ENCODE results near the gene MIF4GD.

DNA sequence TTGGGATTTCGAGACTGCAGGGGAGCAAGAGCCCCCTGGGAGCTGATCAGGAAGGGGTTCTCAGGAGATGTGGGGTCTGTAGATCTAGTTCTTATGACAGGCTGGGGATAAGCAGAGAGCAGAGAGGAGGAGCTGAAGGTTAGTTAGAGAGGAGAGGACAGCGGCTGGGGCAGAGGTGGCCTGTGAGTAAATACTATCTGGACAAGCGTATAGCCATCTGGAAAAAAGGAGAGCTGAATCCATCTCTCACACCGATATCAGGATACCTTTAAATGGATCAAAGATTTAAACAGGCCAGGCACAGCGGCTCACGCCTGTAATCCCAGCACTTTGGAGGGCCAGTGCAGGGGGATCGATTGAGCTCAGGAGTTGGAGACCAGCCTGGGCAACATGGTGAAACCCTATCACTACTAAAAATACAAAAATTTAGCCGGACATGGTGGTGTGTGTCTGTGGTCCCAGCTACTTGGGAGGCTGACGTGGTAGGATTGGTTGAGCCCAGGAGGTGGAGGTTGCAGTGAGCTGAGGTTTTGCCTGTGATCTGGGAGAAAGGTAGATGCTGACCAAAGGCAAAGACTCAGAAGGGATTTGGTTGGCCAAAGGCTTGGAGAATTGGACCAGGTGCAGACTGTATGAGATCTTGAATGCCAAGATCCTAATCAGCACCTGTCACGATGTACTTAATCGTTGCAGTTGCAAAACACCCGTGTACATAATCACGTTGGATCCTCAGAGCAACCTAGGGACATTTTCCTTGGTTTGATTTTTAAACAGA lies 37.1 kb upstream of the MIF4GD start:
- TF ChIP-seq, protein P1, sequence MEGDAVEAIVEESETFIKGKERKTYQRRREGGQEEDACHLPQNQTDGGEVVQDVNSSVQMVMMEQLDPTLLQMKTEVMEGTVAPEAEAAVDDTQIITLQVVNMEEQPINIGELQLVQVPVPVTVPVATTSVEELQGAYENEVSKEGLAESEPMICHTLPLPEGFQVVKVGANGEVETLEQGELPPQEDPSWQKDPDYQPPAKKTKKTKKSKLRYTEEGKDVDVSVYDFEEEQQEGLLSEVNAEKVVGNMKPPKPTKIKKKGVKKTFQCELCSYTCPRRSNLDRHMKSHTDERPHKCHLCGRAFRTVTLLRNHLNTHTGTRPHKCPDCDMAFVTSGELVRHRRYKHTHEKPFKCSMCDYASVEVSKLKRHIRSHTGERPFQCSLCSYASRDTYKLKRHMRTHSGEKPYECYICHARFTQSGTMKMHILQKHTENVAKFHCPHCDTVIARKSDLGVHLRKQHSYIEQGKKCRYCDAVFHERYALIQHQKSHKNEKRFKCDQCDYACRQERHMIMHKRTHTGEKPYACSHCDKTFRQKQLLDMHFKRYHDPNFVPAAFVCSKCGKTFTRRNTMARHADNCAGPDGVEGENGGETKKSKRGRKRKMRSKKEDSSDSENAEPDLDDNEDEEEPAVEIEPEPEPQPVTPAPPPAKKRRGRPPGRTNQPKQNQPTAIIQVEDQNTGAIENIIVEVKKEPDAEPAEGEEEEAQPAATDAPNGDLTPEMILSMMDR (IDR thresholded peaks at IDR 0.05 in 2 of 3, conservative IDR thresholded peaks at IDR 0.05 in 1 of 3; ENCODE audit: control insufficient read depth in 2 of 3, extremely low read depth in 1 of 3, insufficient read depth in 1 of 3, low read depth in 3 of 3, low read length in 3 of 3) = no peak
- TF ChIP-seq EZH2 (IDR thresholded peaks at IDR 0.05; ENCODE audit: borderline replicate concordance, control insufficient read depth, low read depth, low read length) (no peak), RAD21 (IDR thresholded peaks at IDR 0.05; ENCODE audit: insufficient read depth, low read depth, low read length) (no peak), FOXK2 (IDR thresholded peaks at IDR 0.05) (no peak), NFYB (IDR thresholded peaks at IDR 0.05; ENCODE audit: insufficient read depth, low read depth, low read length) (no peak), GABPA (IDR thresholded peaks at IDR 0.05; ENCODE audit: low read depth) (no peak), CHD4 (IDR thresholded peaks at IDR 0.05) (no peak), FOS (IDR thresholded peaks at IDR 0.05; ENCODE audit: borderline replicate concordance, extremely low read depth, insufficient read length) (no peak), RELA (IDR thresholded peaks at IDR 0.05; ENCODE audit: borderline replicate concordance, partially characterized antibody) (no peak), ZNF274 (IDR thresholded peaks at IDR 0.05; ENCODE audit: insufficient read depth, insufficient read length) (no peak)
- TF ChIP-seq, protein P2, sequence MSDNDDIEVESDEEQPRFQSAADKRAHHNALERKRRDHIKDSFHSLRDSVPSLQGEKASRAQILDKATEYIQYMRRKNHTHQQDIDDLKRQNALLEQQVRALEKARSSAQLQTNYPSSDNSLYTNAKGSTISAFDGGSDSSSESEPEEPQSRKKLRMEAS (IDR thresholded peaks at IDR 0.05; ENCODE audit: low read depth, low read length) = no peak
- TF ChIP-seq, protein P3, sequence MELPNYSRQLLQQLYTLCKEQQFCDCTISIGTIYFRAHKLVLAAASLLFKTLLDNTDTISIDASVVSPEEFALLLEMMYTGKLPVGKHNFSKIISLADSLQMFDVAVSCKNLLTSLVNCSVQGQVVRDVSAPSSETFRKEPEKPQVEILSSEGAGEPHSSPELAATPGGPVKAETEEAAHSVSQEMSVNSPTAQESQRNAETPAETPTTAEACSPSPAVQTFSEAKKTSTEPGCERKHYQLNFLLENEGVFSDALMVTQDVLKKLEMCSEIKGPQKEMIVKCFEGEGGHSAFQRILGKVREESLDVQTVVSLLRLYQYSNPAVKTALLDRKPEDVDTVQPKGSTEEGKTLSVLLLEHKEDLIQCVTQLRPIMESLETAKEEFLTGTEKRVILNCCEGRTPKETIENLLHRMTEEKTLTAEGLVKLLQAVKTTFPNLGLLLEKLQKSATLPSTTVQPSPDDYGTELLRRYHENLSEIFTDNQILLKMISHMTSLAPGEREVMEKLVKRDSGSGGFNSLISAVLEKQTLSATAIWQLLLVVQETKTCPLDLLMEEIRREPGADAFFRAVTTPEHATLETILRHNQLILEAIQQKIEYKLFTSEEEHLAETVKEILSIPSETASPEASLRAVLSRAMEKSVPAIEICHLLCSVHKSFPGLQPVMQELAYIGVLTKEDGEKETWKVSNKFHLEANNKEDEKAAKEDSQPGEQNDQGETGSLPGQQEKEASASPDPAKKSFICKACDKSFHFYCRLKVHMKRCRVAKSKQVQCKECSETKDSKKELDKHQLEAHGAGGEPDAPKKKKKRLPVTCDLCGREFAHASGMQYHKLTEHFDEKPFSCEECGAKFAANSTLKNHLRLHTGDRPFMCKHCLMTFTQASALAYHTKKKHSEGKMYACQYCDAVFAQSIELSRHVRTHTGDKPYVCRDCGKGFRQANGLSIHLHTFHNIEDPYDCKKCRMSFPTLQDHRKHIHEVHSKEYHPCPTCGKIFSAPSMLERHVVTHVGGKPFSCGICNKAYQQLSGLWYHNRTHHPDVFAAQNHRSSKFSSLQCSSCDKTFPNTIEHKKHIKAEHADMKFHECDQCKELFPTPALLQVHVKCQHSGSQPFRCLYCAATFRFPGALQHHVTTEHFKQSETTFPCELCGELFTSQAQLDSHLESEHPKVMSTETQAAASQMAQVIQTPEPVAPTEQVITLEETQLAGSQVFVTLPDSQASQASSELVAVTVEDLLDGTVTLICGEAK (IDR thresholded peaks at IDR 0.05; ENCODE audit: borderline replicate concordance) = no peak
